Measurements from ENCODE around the gene SLC17A9. TPM values are rescaled to one million over a fixed set of nuclear protein-coding genes. Genes with fewer than 3 reads are reported as not detected.
A peak's percentile ranks its signal among the peaks of the same experiment; 100 is the strongest.

The SLC17A9 gene
- total RNA-seq, 1 donor from 2014 or later: 7.6 TPM

DNA sequence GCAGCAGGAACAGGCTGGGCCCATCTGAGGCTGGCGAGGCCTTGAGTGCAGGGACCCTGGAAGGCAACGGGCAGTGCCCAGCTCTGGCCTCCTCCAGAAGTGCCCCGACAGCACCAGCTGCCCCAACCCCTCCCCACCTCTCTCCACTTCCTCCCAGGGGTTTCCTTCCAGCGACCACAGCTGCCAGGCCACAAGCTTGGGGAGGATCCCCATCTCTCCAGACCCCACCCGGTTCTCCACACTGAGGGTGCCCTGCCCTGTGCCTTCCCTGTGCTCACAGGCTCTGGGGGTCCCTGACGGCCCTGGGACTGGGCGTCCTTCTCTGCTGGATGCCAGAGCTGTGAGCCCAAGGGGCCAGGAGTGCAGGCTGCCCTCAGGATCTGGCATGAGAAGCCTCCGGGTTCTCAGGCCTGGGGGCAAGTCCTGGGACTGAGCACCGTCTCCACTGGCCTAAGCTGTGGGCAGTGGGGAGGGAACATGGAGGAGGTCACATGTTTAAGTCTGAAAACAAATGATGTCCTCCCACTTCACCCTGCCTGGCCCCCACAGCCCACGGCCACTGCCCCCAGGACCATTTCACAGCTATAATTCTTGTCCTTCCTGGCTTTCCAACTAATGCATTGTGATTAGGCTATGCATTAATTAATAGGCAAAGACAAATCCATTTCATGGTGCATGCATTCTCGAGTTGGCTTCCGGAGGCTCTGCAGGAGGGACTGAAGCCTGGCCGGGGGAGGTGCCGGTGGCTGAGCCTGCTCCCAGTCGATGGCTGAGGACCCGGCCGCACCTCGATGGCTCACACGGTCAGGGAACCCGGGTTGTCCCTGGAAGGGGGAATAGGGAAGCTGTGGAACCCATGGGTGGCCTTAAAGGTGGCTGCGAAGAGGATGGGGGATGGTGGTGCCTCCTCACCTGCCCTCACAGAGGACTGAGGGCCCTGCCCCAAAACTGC is 29.9 kb downstream of the SLC17A9 start:
- H3K4me1 Mint-ChIP-seq (ENCODE audit: low read depth): peaks cover 18% of the 10 kb centered on the region
- no peaks in the 10 kb centered on the region for H3K9me3 Mint-ChIP-seq
- intact Hi-C loops (cut with micrococcal nuclease): no loop called here
- H3K4me3 Mint-ChIP-seq: no peak overlapping the region
- H3K27me3 Mint-ChIP-seq (ENCODE audit: insufficient read depth): peaks cover 44% of the 10 kb centered on the region
- H3K36me3 Mint-ChIP-seq (ENCODE audit: low read depth): no peaks in the 10 kb centered on the region
- no peak overlapping the region for H3K27ac Mint-ChIP-seq
- no peak for DNase-seq (ENCODE audit: low spot score)

GRCh38 chr20:62983210-62983609 is 30.7 kb downstream of the SLC17A9 start:
- H3K4me1 Mint-ChIP-seq (ENCODE audit: low read depth): peaks cover 10% of the 10 kb centered on the region
- H3K4me3 Mint-ChIP-seq: no peak overlapping the region
- H3K9me3 Mint-ChIP-seq: no peaks in the 10 kb centered on the region
- H3K27me3 Mint-ChIP-seq (ENCODE audit: insufficient read depth): peaks cover 44% of the 10 kb centered on the region
- no peak for DNase-seq (ENCODE audit: low spot score)
- no peaks in the 10 kb centered on the region for H3K36me3 Mint-ChIP-seq (ENCODE audit: low read depth)
- no peak overlapping the region for H3K27ac Mint-ChIP-seq
- intact Hi-C loops (cut with micrococcal nuclease): no loop called here

GRCh38 chr20:62984666-62985443 is 32.3 kb downstream of the SLC17A9 start:
- no peak overlapping the region for H3K27ac Mint-ChIP-seq
- no peaks in the 10 kb centered on the region for H3K9me3 Mint-ChIP-seq
- no peak overlapping the region for H3K4me3 Mint-ChIP-seq
- peaks cover 34% of the 10 kb centered on the region for H3K27me3 Mint-ChIP-seq (ENCODE audit: insufficient read depth)
- intact Hi-C loops (cut with micrococcal nuclease): no loop called here
- no peak for DNase-seq (ENCODE audit: low spot score)
- peaks cover 7% of the 10 kb centered on the region for H3K4me1 Mint-ChIP-seq (ENCODE audit: low read depth)
- no peaks in the 10 kb centered on the region for H3K36me3 Mint-ChIP-seq (ENCODE audit: low read depth)

DNA sequence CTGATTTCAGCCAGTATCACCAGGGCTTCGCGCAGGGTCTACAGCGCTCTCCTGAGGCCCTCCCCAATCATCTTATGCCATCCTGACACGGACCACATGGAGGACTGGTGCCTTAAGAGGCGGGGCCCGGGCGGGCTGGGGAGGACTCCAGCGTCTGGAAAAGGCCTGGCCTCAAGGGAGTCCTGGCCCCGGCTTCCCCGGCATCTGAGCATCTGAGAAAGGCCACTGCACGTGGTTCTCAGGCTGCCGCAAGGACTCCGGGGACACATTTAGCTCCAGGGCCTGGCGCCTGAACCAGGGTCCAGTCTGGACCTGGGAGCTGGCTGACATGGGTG is 32.9 kb downstream of the SLC17A9 start:
- Mint-ChIP-seq H3K4me1 (ENCODE audit: low read depth) (peaks cover 7% of the 10 kb centered on the region), H3K27me3 (ENCODE audit: insufficient read depth) (peaks cover 28% of the 10 kb centered on the region), H3K27ac (no peak overlapping the region), H3K36me3 (ENCODE audit: low read depth) (no peaks in the 10 kb centered on the region), H3K4me3 (no peak overlapping the region), H3K9me3 (no peaks in the 10 kb centered on the region)
- intact Hi-C loops (cut with micrococcal nuclease): no loop called here
- no peak for DNase-seq (ENCODE audit: low spot score)

- Mint-ChIP-seq H3K4me1 (ENCODE audit: low read depth) (peaks cover 3% of the 10 kb centered on the region), H3K27me3 (ENCODE audit: insufficient read depth) (peaks cover 24% of the 10 kb centered on the region), H3K4me3 (no peak overlapping the region), H3K9me3 (no peaks in the 10 kb centered on the region), H3K36me3 (ENCODE audit: low read depth) (no peaks in the 10 kb centered on the region), H3K27ac (no peak overlapping the region)
- intact Hi-C loops (cut with micrococcal nuclease): no loop called here
- DNase-seq (ENCODE audit: low spot score): no peak
These were observed 33.8 kb downstream of the SLC17A9 start for GRCh38 chr20:62986257-62986800.

- H3K36me3 Mint-ChIP-seq (ENCODE audit: low read depth): no peaks in the 10 kb centered on the region
- H3K27me3 Mint-ChIP-seq (ENCODE audit: insufficient read depth): peaks cover 19% of the 10 kb centered on the region
- intact Hi-C loops (cut with micrococcal nuclease): no loop called here
- H3K4me1 Mint-ChIP-seq (ENCODE audit: low read depth): no peaks in the 10 kb centered on the region
- H3K4me3 Mint-ChIP-seq: no peak overlapping the region
- no peak for DNase-seq (ENCODE audit: low spot score)
- no peaks in the 10 kb centered on the region for H3K9me3 Mint-ChIP-seq
- no peak overlapping the region for H3K27ac Mint-ChIP-seq
These were observed 34.6 kb downstream of the SLC17A9 start for GRCh38 chr20:62987114-62987513.

DNA sequence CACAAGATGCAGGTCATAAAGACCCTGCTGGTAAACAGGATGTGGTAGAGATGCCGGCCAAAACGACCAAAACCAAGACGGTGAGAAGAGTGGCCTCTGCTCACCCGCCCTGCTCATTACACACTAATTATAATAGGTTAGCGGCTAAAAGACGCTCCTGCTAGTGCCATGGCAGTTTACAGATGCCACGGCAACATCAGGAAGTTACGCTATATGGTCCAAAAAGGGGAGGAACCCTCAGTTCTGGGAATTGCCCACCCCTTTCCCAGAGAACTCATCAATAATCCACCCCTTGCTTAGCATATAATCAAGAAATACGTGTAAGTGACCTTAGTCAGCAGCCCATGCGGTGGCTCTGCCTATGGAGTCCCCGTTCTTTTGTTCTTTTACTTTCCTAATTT is 36.7 kb downstream of the SLC17A9 start:
- Mint-ChIP-seq H3K4me3 (peak overlapping the region; percentile 3), H3K27ac (no peak overlapping the region), H3K27me3 (ENCODE audit: insufficient read depth) (peaks cover 6% of the 10 kb centered on the region), H3K9me3 (no peaks in the 10 kb centered on the region), H3K36me3 (ENCODE audit: low read depth) (no peaks in the 10 kb centered on the region), H3K4me1 (ENCODE audit: low read depth) (no peaks in the 10 kb centered on the region)
- intact Hi-C loops (cut with micrococcal nuclease): no loop called here
- no peak for DNase-seq (ENCODE audit: low spot score)

- Mint-ChIP-seq H3K27ac (no peak overlapping the region), H3K4me3 (no peak overlapping the region), H3K4me1 (ENCODE audit: low read depth) (no peaks in the 10 kb centered on the region), H3K27me3 (ENCODE audit: insufficient read depth) (no peaks in the 10 kb centered on the region), H3K36me3 (ENCODE audit: low read depth) (no peaks in the 10 kb centered on the region), H3K9me3 (no peaks in the 10 kb centered on the region)
- DNase-seq (ENCODE audit: low spot score): no peak
- intact Hi-C loops (cut with micrococcal nuclease): no loop called here
These were observed 37.9 kb downstream of the SLC17A9 start for GRCh38 chr20:62990306-62990825.

GRCh38 chr20:62991196-62991807 is 38.8 kb downstream of the SLC17A9 start:
- H3K36me3 Mint-ChIP-seq (ENCODE audit: low read depth): no peaks in the 10 kb centered on the region
- peaks cover under 1% of the 10 kb centered on the region for H3K27me3 Mint-ChIP-seq (ENCODE audit: insufficient read depth)
- H3K27ac Mint-ChIP-seq: no peak overlapping the region
- H3K4me1 Mint-ChIP-seq (ENCODE audit: low read depth): no peaks in the 10 kb centered on the region
- H3K4me3 Mint-ChIP-seq: no peak overlapping the region
- DNase-seq (ENCODE audit: low spot score): no peak
- intact Hi-C loops (cut with micrococcal nuclease): no loop called here
- H3K9me3 Mint-ChIP-seq: no peaks in the 10 kb centered on the region

GRCh38 chr20:62991863-62992262 is 39.4 kb downstream of the SLC17A9 start:
- Mint-ChIP-seq H3K36me3 (ENCODE audit: low read depth) (no peaks in the 10 kb centered on the region), H3K27me3 (ENCODE audit: insufficient read depth) (peaks cover 2% of the 10 kb centered on the region), H3K9me3 (no peaks in the 10 kb centered on the region), H3K27ac (no peak overlapping the region), H3K4me3 (no peak overlapping the region), H3K4me1 (ENCODE audit: low read depth) (no peaks in the 10 kb centered on the region)
- DNase-seq (ENCODE audit: low spot score): no peak
- intact Hi-C loops (cut with micrococcal nuclease): no loop called here

DNA sequence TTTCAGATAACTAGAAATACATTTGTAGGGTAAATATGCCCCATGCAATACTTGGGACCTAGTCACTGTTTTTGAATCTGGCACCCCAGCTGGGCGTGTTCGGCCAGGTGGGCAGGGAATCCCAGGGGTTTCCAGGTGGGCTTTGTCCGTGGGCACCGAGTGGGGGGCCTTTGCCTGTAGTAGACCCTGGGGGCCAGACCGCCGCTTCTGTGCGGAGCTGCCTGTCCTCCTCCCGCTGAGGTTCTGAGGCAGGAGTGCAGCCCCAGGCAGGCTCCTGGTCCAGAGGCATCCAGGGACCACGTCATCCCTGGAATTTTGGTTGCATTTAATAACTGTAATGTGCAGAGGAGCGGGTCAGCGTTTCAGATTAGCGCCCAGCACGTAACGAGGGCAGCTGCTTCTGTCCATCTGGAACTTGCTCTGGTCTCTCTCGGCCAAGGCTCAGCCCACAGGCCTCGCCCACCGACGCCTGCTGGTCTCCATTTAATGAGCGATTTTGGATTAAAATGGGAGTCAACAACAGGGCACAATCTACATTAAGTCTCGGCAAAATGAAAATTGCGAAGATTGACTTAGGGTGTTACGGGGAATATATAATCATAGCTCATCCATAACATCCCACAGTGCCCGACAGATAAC is 41.5 kb downstream of the SLC17A9 start:
- no peaks in the 10 kb centered on the region for H3K36me3 Mint-ChIP-seq (ENCODE audit: low read depth)
- H3K27ac Mint-ChIP-seq: no peak overlapping the region
- no peaks in the 10 kb centered on the region for H3K9me3 Mint-ChIP-seq
- H3K4me3 Mint-ChIP-seq: no peak overlapping the region
- H3K27me3 Mint-ChIP-seq (ENCODE audit: insufficient read depth): peaks cover 6% of the 10 kb centered on the region
- intact Hi-C loops (cut with micrococcal nuclease): no loop called here
- H3K4me1 Mint-ChIP-seq (ENCODE audit: low read depth): no peaks in the 10 kb centered on the region
- DNase-seq (ENCODE audit: low spot score): no peak

DNA sequence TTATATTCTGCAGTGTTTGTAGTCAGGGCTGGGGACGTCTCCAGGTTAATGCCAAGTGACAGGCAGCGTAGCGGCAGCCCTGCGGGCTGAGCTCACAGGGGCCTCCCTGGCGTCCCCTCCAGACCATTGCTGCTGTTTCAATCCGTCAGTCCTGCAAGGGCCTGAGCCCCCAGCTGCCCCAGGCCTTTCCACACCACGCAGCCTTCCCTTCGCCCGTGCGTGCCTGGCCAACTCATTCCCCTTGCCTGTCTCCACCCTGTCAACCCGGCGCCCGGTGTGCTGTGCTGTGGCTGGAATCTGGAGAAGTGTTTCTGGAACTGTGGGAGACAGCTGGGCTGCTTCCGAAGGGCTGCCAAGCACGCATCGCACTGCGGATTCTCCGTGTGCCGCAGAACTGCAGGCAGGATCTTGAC is 42.4 kb downstream of the SLC17A9 start:
- DNase-seq (ENCODE audit: low spot score): no peak
- H3K27me3 Mint-ChIP-seq (ENCODE audit: insufficient read depth): peaks cover 13% of the 10 kb centered on the region
- H3K36me3 Mint-ChIP-seq (ENCODE audit: low read depth): no peaks in the 10 kb centered on the region
- no peak overlapping the region for H3K4me3 Mint-ChIP-seq
- no peaks in the 10 kb centered on the region for H3K4me1 Mint-ChIP-seq (ENCODE audit: low read depth)
- H3K9me3 Mint-ChIP-seq: no peaks in the 10 kb centered on the region
- intact Hi-C loops (cut with micrococcal nuclease): no loop called here
- no peak overlapping the region for H3K27ac Mint-ChIP-seq
